H1 (cell line): ENCODE measurements around the gene THAP5. TPM values are rescaled to one million over a fixed set of nuclear protein-coding genes. Genes with fewer than 3 reads are reported as not detected.
A peak's percentile ranks its signal among the peaks of the same experiment; 100 is the strongest.

Source experiments
- CTCF ChIA-PET: fragments of 300-600 bp; sonication (Branson Sonifier 250); formaldehyde crosslinking; loops from one replicate; lab custom pipeline; 2021; ENCODE audit not compliant: partially characterized antibody; lab: Charles Lee
- POLR2A ChIA-PET: fragments of 300-600 bp; sonication (Branson Sonifier 250); formaldehyde crosslinking; loops from one replicate; lab custom pipeline; 2021; ENCODE audit warnings: inconsistent platforms; ENCODE audit not compliant: partially characterized antibody; lab: Charles Lee
- DNase-seq, 2 experiments: peaks; one replicate each; pipeline versions ENCODE4 v3.0.0 to v3.0.0-alpha.2; 2010 to 2022; ENCODE audit warnings: low spot score in 2 of 2, low read depth in 1 of 2, mixed read lengths in 1 of 2
- FAIRE-seq: peaks from 2 replicates; lab custom pipeline; 2011; peaks lifted over from hg19 to GRCh38; lab: Jason Lieb, UNC
- H2AFZ ChIP-seq: 2 replicates; pipeline ENCODE4 v1.8.1; 2012; ENCODE audit warnings: low read length, inconsistent platforms
- H2AK5ac ChIP-seq: 2 replicates; pipeline ENCODE4 v1.6.1; 2013; ENCODE audit warnings: low read depth, low read length
- H2BK120ac ChIP-seq: replicated peaks from 2 replicates; pipeline ENCODE3; 2013; ENCODE audit warnings: low read depth, low read length, inconsistent platforms
- H2BK12ac ChIP-seq: 2 replicates; pipeline ENCODE4 v1.6.1; 2013; ENCODE audit warnings: low read depth, low read length
- H2BK15ac ChIP-seq: 2 replicates; pipeline ENCODE4 v1.6.1; 2013; ENCODE audit warnings: low read length
- H2BK20ac ChIP-seq: 2 replicates; pipeline ENCODE4 v1.6.1; 2013; ENCODE audit warnings: low read length
- H2BK5ac ChIP-seq: 2 replicates; pipeline ENCODE4 v1.6.1; 2013; ENCODE audit warnings: low read depth, low read length
- H3K14ac ChIP-seq: 2 replicates; pipeline ENCODE4 v1.6.1; 2013; ENCODE audit warnings: inconsistent platforms; ENCODE audit not compliant: insufficient read length
- H3K18ac ChIP-seq: 2 replicates; pipeline ENCODE4 v1.6.1; 2013; ENCODE audit warnings: low read length; ENCODE audit errors: extremely low read depth
- H3K23ac ChIP-seq: 2 replicates; pipeline ENCODE4 v1.6.1; 2013; ENCODE audit warnings: inconsistent platforms; ENCODE audit not compliant: insufficient read length
- H3K23me2 ChIP-seq: 2 replicates; pipeline ENCODE4 v1.6.1; 2013; ENCODE audit warnings: low read depth, low read length
- H3K27ac ChIP-seq: 2 replicates; pipeline ENCODE4 v1.6.1; 2011; ENCODE audit warnings: low read depth, low read length, inconsistent platforms
- H3K27me3 ChIP-seq, 4 experiments: replicated peaks in 1 of 4; 1 replicate in 1 of 4; 2 replicates in 3 of 4; pipeline versions ENCODE4 v1.6.1 to v1.8.1; 2011 to 2013; ENCODE audit warnings: low read length in 3 of 4, mild to moderate bottlenecking in 3 of 4, inconsistent platforms in 2 of 4, mixed read lengths in 2 of 4, moderate library complexity in 1 of 4; ENCODE audit not compliant: control insufficient read depth in 3 of 4, insufficient read depth in 3 of 4; ENCODE audit errors: extremely low read depth in 1 of 4
- H3K36me3 ChIP-seq, 4 experiments: 2 replicates each; pipeline versions ENCODE4 v1.6.1 to v1.8.1; 2011 to 2013; ENCODE audit warnings: mild to moderate bottlenecking in 4 of 4, low read length in 3 of 4, moderate library complexity in 2 of 4, control low read depth in 1 of 4, inconsistent platforms in 1 of 4; ENCODE audit not compliant: insufficient read depth in 4 of 4, control insufficient read depth in 2 of 4
- H3K4ac ChIP-seq: replicated peaks from 2 replicates; pipeline ENCODE3; 2013; ENCODE audit warnings: low read length, low read depth, mixed read lengths, inconsistent platforms; ENCODE audit not compliant: insufficient read length
- H3K4me1 ChIP-seq, 4 experiments: replicated peaks in 1 of 4; 1 replicate in 1 of 4; 2 replicates in 3 of 4; pipeline versions ENCODE4 v1.6.1 to v1.8.1; 2011 to 2013; ENCODE audit warnings: low read length in 3 of 4, inconsistent platforms in 2 of 4, mixed read lengths in 1 of 4; ENCODE audit not compliant: insufficient read depth in 4 of 4, control insufficient read depth in 3 of 4
- H3K4me2 ChIP-seq, 2 experiments: 2 replicates each; pipeline versions ENCODE4 v1.6.1 to v1.8.1; 2011 to 2013; ENCODE audit warnings: low read depth in 2 of 2, low read length in 2 of 2, control low read depth in 1 of 2, inconsistent platforms in 1 of 2, mild to moderate bottlenecking in 1 of 2; ENCODE audit not compliant: insufficient read depth in 1 of 2
- H3K4me3 ChIP-seq, 4 experiments: fragments of 200-600, 300-600 bp in 1 of 4; sonication (generic), shearing (Covaris generic), sonication (Bioruptor Twin) in 1 of 4; 2 replicates each; pipeline versions ENCODE4 v1.5.1 to v1.8.1; 2011 to 2016; ENCODE audit warnings: low read length in 4 of 4, low read depth in 3 of 4, control low read depth in 2 of 4, inconsistent platforms in 2 of 4, mild to moderate bottlenecking in 2 of 4, mixed read lengths in 1 of 4, moderate library complexity in 1 of 4; ENCODE audit not compliant: insufficient read depth in 2 of 4; ENCODE audit errors: extremely low read depth in 1 of 4
- H3K56ac ChIP-seq: replicated peaks from 2 replicates; pipeline ENCODE3; 2013; ENCODE audit warnings: low read depth, mild to moderate bottlenecking, mixed read lengths, low read length, inconsistent platforms; ENCODE audit not compliant: insufficient read length
- H3K79me1 ChIP-seq: 2 replicates; pipeline ENCODE4 v1.6.1; 2013; ENCODE audit warnings: low read depth, low read length, control low read depth
- H3K79me2 ChIP-seq, 2 experiments: 2 replicates each; pipeline versions ENCODE4 v1.6.1 to v1.8.1; 2012 to 2013; ENCODE audit warnings: low read length in 2 of 2, mild to moderate bottlenecking in 2 of 2, inconsistent platforms in 1 of 2; ENCODE audit not compliant: insufficient read depth in 2 of 2, control insufficient read depth in 1 of 2
- H3K9ac ChIP-seq, 4 experiments: replicated peaks in 1 of 4; 1 replicate in 1 of 4; 2 replicates in 3 of 4; pipeline versions ENCODE4 v1.6.1 to v1.8.1; 2011 to 2013; ENCODE audit warnings: low read depth in 3 of 4, low read length in 3 of 4, control low read depth in 2 of 4, mild to moderate bottlenecking in 2 of 4, moderate library complexity in 2 of 4, inconsistent platforms in 1 of 4; ENCODE audit errors: extremely low read depth in 1 of 4
- H3K9me3 ChIP-seq, 2 experiments: 2 replicates each; pipeline versions ENCODE4 v1.6.1 to v1.8.1; 2012 to 2013; ENCODE audit warnings: mild to moderate bottlenecking in 2 of 2, moderate library complexity in 2 of 2, control low read depth in 1 of 2, inconsistent platforms in 1 of 2, low read depth in 1 of 2, low read length in 1 of 2, mixed read lengths in 1 of 2; ENCODE audit not compliant: insufficient read depth in 2 of 2
- H4K20me1 ChIP-seq, 2 experiments: replicated peaks in 1 of 2; 2 replicates each; pipeline versions ENCODE3 to v1.8.1; 2011 to 2013; ENCODE audit warnings: inconsistent platforms in 2 of 2, low read length in 2 of 2, mild to moderate bottlenecking in 1 of 2; ENCODE audit not compliant: insufficient read depth in 2 of 2, control insufficient read depth in 1 of 2
- H4K5ac ChIP-seq: 2 replicates; pipeline ENCODE4 v1.6.1; 2013; ENCODE audit warnings: low read length, low read depth, mixed read lengths, inconsistent platforms; ENCODE audit not compliant: insufficient read length
- H4K8ac ChIP-seq: 2 replicates; pipeline ENCODE4 v1.8.0; 2013; ENCODE audit warnings: mild to moderate bottlenecking, moderate library complexity, low read length, inconsistent platforms; ENCODE audit not compliant: insufficient read depth; ENCODE audit errors: extremely low read depth
- H4K91ac ChIP-seq: replicated peaks from 2 replicates; pipeline ENCODE3; 2013; ENCODE audit warnings: low read length, mixed read lengths, inconsistent platforms; ENCODE audit not compliant: insufficient read length
- BCL11A ChIP-seq, 2 experiments: IDR thresholded peaks; one replicate each; pipeline ENCODE4 v1.6.1; 2011; ENCODE audit warnings: low read depth in 2 of 2, low read length in 2 of 2, mild to moderate bottlenecking in 2 of 2
- CEBPB ChIP-seq: IDR thresholded peaks from 2 replicates; pipeline ENCODE4 v1.6.1; 2012; ENCODE audit warnings: low read depth, low read length
- CHD2 ChIP-seq: IDR thresholded peaks from 2 replicates; pipeline ENCODE4 v1.6.1; 2012; ENCODE audit warnings: low read length, improper control_type of control experiment
- EP300 ChIP-seq, 2 experiments: IDR thresholded peaks; 1 replicate in 1 of 2; 2 replicates in 1 of 2; pipeline ENCODE4 v1.6.1; 2011 to 2012; ENCODE audit warnings: low read depth in 2 of 2, low read length in 2 of 2, mild to moderate bottlenecking in 2 of 2, borderline replicate concordance in 1 of 2, inconsistent platforms in 1 of 2, moderate library complexity in 1 of 2
- EZH2 ChIP-seq: fragments of 200-600 bp; sonication (generic); IDR thresholded peaks from 2 replicates; pipeline ENCODE4 v1.7.1; 2012; ENCODE audit warnings: low read depth, mild to moderate bottlenecking, moderate library complexity, low read length, inconsistent platforms; ENCODE audit not compliant: severe bottlenecking
- HDAC2 ChIP-seq, 2 experiments: fragments of 300-600 bp in 1 of 2; sonication (generic) in 1 of 2; IDR thresholded peaks; 2 replicates each; pipeline ENCODE4 v1.6.1; 2011 to 2012; ENCODE audit warnings: low read depth in 2 of 2, low read length in 2 of 2, mild to moderate bottlenecking in 2 of 2, moderate library complexity in 2 of 2, borderline replicate concordance in 1 of 2, inconsistent platforms in 1 of 2
- KDM4A ChIP-seq: IDR thresholded peaks from one replicate; pipeline ENCODE4 v1.7.1; 2012; ENCODE audit warnings: low read depth, mild to moderate bottlenecking, moderate library complexity, low read length, inconsistent platforms; ENCODE audit not compliant: severe bottlenecking
- NRF1 ChIP-seq: IDR thresholded peaks from 2 replicates; pipeline ENCODE4 v1.6.1; 2011; ENCODE audit warnings: mild to moderate bottlenecking, low read depth, low read length, improper control_type of control experiment
- RAD21 ChIP-seq, 2 experiments: IDR thresholded peaks in 1 of 2; conservative IDR thresholded peaks in 1 of 2; 2 replicates each; pipeline ENCODE4 v1.6.1; 2011; ENCODE audit warnings: low read depth in 2 of 2, low read length in 2 of 2, improper control_type of control experiment in 1 of 2, inconsistent platforms in 1 of 2, mild to moderate bottlenecking in 1 of 2, moderate library complexity in 1 of 2
- SUZ12 ChIP-seq: fragments of 200-600 bp; sonication (generic); IDR thresholded peaks from 2 replicates; pipeline ENCODE4 v1.6.1; 2012; ENCODE audit warnings: mild to moderate bottlenecking, inconsistent platforms, low read length, moderate library complexity, mixed read lengths
- WGBS, 2 experiments: shearing (Covaris generic) in 1 of 2; methylation state at CpG; one replicate each; pipeline versions ENCODE4 v1.1.6 to v1.1.7; 2013 to 2015; ENCODE audit warnings: low lambda C conversion rate in 2 of 2, mixed read lengths in 2 of 2, inconsistent platforms in 1 of 2, low coverage in 1 of 2, missing lambda C conversion rate in 1 of 2; ENCODE audit not compliant: insufficient replicate concordance in 2 of 2, insufficient coverage in 1 of 2, insufficient read length in 1 of 2; ENCODE audit errors: extremely low coverage in 1 of 2, missing lambda C conversion rate in 1 of 2; 5-methylcytosine and 5-hydroxymethylcytosine counted together
- polyA plus RNA-seq, 7 experiments: library from polyadenylated mRNA; depleted of rRNA in 3 of 7; stranded (reverse) in 5 of 7; unstranded in 2 of 7; fragments of >200 nt in 5 of 7; fragments of 200-250 nt in 2 of 7; gene quantifications; 1 replicate in 5 of 7; 2 replicates in 1 of 7; 4 replicates in 1 of 7; pipeline versions ENCODE4 v1.2.1 to v1.2.3, GENCODE V29; 2011 to 2013; ENCODE audit warnings: missing spikeins in 2 of 7, mixed read lengths in 2 of 7
- total RNA-seq: library from RNA; stranded (reverse); fragmentation: NEBNext Ultra II Directional; extraction: Animal tissue kit (Norgen Biotek cat#: 25700); gene quantifications from 2 replicates; pipeline ENCODE4 v1.2.1, GENCODE V29; 2021
- TF ChIP-seq, protein P1 (sequence below), 3 experiments: IDR thresholded peaks; 1 replicate in 2 of 3; 2 replicates in 1 of 3; pipeline versions ENCODE4 v1.5.1 to v1.6.1; 2011; ENCODE audit warnings: low read length in 3 of 3, mild to moderate bottlenecking in 3 of 3, inconsistent platforms in 2 of 3, low read depth in 1 of 3, moderate library complexity in 1 of 3; ENCODE audit not compliant: insufficient read depth in 1 of 3; ENCODE audit errors: control extremely low read depth in 1 of 3

THAP5 gene
- total and polyA plus RNA-seq, 2 of the 8 experiments (the other 6 are each of a cell fraction or from before 2014, with no cell fraction given): 3.9 to 24.2 TPM

DNA sequence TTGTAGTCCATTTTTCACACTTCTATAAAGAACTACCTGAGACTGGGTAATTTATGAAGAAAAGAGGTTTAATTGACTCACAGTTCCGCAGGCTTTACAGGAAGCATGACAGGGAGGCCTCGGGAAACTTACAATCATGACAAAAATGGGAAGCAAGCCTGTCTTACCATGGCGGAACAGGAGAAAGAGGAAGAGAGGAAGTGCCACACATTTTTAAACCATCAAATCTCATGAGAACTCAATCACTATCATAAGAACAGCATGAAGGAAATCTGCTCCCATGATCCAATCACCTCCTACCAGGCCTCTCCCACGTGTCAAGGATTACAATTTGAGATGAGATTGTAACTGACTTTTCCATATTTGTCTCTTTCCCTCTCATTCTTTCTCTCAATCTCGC is 34.2 kb downstream of the THAP5 start:
- Histone ChIP-seq H2BK20ac (no peak overlapping the region), H3K23ac (no peak overlapping the region), H2BK12ac (no peak overlapping the region), H3K27ac (no peak overlapping the region), H3K4me3 (no peak overlapping the region), H3K4me1 (peaks cover 0 to 1% (median 0%) of the 10 kb centered on the region in 4 experiments; a peak in 1 of 7 replicates), H4K5ac (no peak overlapping the region), H4K20me1 (no peaks in the 10 kb centered on the region), H3K79me1 (no peaks in the 10 kb centered on the region), H3K4me2 (no peak overlapping the region), H2BK120ac (no peak overlapping the region), H3K9ac (no peak overlapping the region), H2AFZ (0 out of 2 replicates have a peak overlapping the region, but pooled peaks have one; percentile 27), H4K91ac (no peak overlapping the region), H2BK5ac (no peak overlapping the region), H2BK15ac (no peak overlapping the region), H3K36me3 (no peaks in the 10 kb centered on the region), H3K27me3 (no peaks in the 10 kb centered on the region), H4K8ac (no peak overlapping the region), H3K56ac (no peak overlapping the region), H3K14ac (no peak overlapping the region), H3K23me2 (no peaks in the 10 kb centered on the region), H3K18ac (no peak overlapping the region), H3K79me2 (no peaks in the 10 kb centered on the region), H3K4ac (no peak overlapping the region), H2AK5ac (no peak overlapping the region), H3K9me3 (no peaks in the 10 kb centered on the region)
- WGBS, 2 experiments: 81% methylated on average over 5 of the region's 5 CpGs; no CpG with 5 or more reads in 1 of the 2 experiments
- FAIRE-seq: no peak
- POLR2A ChIA-PET: no interaction called here
- CTCF ChIA-PET: no interaction called here
- no peak for DNase-seq
- TF ChIP-seq EP300 (IDR thresholded peaks at IDR 0.05; ENCODE audit: borderline replicate concordance in 1 of 2, low read depth in 2 of 2, low read length in 2 of 2) (no peak), BCL11A (IDR thresholded peaks at IDR 0.05; ENCODE audit: low read depth in 2 of 2, low read length in 2 of 2) (no peak), CHD2 (no peak), CEBPB (no peak), KDM4A (no peak), RAD21 (IDR thresholded peaks at IDR 0.05 in 1 of 2, conservative IDR thresholded peaks at IDR 0.05 in 1 of 2; ENCODE audit: low read depth in 2 of 2, low read length in 2 of 2) (no peak), NRF1 (no peak), SUZ12 (no peak), EZH2 (no peak), HDAC2 (IDR thresholded peaks at IDR 0.05; ENCODE audit: borderline replicate concordance in 1 of 2, low read depth in 2 of 2, low read length in 2 of 2) (no peak)
- TF ChIP-seq, protein P1, sequence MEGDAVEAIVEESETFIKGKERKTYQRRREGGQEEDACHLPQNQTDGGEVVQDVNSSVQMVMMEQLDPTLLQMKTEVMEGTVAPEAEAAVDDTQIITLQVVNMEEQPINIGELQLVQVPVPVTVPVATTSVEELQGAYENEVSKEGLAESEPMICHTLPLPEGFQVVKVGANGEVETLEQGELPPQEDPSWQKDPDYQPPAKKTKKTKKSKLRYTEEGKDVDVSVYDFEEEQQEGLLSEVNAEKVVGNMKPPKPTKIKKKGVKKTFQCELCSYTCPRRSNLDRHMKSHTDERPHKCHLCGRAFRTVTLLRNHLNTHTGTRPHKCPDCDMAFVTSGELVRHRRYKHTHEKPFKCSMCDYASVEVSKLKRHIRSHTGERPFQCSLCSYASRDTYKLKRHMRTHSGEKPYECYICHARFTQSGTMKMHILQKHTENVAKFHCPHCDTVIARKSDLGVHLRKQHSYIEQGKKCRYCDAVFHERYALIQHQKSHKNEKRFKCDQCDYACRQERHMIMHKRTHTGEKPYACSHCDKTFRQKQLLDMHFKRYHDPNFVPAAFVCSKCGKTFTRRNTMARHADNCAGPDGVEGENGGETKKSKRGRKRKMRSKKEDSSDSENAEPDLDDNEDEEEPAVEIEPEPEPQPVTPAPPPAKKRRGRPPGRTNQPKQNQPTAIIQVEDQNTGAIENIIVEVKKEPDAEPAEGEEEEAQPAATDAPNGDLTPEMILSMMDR (IDR thresholded peaks at IDR 0.05; ENCODE audit: control extremely low read depth in 1 of 3, insufficient read depth in 1 of 3, low read depth in 1 of 3, low read length in 3 of 3): no peak
